NCI-H2227 (cell line): ENCODE results near the gene DNAJC10.
"Not testable (repeated sequence)": the region's sequence is repeated elsewhere in the genome, so short reads cannot be mapped to it uniquely, and the experiment has no call there.

Experiments used
- DNase-seq: peaks from one replicate; lab custom pipeline; 2025; ENCODE audit not compliant: unreplicated experiment; lab: John Stamatoyannopoulos, UW

The DNAJC10 gene

GRCh38 chr2:182724656-182725055 is 8.6 kb downstream of the DNAJC10 start:
- no peak for DNase-seq

DNA sequence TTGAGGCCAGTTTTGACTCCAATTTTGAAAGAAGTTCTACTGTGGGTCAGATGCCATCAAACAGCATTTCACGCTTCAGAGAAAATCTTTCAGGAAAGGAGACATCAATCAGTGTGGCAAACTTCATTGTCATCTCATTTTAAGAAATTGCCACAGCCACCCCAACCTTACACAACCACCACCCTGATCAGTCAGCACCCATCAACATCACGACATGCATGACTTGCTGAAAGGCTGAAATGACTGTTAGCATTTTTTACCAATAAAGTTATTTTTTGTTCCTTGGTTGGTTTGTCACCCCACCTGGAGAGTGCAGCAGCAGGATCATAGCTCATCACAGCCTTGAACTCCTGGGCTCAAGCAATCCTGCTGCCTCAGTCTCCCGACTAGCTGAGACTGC is 10.4 kb downstream of the DNAJC10 start:
- no peak for DNase-seq

DNA sequence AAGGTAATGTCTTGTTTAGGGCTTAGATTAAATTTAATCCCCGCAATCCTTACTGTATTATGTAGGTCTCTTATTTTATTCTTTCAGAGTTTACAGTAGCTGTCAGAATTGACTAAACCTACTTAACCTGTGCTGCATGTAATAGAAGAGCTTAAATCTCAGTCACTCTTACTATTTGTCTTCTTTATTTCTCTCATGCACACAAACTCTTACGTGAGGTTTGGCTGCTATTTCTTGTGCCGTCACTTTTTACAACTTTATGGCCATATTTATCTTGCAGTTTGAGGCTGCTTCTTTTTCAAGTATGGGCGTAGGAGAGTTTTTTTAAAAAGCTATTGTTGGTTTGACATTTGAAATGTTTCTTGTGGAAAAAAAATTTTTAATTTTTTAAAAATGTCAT is 12.0 kb downstream of the DNAJC10 start:
- DNase-seq: no peak

- DNase-seq: no peak
Measured at GRCh38 chr2:182729710-182730339, 13.8 kb downstream of the DNAJC10 start.

DNA sequence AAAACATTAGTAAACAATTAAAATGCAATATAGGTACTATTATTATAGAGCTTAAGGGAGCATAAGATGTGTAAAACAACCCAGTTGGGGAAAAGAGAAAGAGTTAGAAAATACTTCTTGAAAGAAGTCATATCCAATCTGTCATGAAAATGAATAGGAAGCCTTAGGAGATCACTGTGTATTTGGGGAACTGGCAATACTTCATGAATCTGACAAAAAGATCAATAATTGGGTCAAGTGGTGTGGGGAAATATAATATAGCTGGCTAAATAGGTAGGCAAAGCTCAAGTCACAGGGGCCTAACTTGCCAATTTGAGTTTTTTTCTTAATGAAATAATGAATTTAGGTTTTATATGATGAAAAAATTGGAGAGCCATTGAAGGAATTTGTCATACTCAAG is 14.4 kb downstream of the DNAJC10 start:
- no peak for DNase-seq

DNA sequence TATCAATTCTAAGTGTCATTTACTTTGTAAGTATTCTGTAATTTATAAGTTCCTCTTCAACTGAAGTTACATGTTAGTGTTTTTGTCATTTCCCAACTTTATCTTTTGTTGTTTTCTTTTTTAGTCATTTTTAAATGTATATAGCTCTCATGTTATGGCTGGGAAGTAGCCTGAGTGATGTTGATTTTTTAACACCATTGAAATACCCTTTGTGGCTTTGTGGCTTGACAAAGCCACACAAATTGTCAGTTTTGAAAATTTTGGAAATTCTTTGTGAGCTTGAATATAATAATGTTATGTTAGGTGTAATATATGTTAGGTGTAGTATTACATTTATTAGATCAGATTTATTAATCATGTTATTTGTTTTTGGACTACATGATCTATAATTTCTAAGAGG is 16.7 kb downstream of the DNAJC10 start:
- no peak for DNase-seq

- DNase-seq: no peak
Measured at GRCh38 chr2:182733572-182733971, 17.5 kb downstream of the DNAJC10 start.

DNA sequence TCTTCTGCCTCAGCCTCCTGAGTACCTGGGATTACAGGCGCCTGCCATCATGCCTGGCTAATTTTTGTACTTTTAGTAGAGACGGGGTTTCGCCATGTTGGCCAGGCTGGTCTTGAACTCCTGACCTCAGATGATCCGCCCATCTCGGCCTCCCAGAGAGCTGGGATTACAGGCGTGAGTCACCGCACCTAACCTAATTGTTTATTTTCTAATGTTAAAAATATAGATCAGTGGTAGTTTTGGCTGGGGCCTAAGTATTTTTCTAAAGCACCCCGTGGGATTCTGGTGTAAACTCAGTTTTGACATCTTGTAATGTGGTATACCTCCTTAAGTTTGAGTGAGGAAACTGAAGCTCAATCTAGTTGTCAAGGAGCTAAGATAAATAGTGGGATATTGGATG is 20.8 kb downstream of the DNAJC10 start:
- DNase-seq: not testable (repeated sequence)

DNA sequence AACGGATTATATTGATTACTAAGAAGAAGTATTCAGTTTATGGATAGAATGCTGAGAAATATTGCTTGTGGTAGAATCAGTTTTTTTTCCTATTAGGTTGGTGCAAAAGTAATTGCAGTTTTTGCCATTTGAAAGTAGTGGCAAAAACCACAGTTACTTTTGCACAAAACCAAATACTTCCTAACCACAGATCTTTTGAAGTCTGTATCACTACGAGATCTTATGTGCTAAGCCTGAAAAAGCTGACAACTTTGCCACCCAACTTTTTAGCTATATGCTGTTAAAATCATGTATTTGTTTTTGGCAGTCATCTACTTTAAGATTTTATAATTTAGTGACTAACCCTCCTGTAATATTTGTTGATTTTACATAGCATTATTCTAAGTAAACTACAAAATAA is 24.6 kb downstream of the DNAJC10 start:
- no peak for DNase-seq

- DNase-seq: no peak
Measured at GRCh38 chr2:182741620-182742019, 25.6 kb downstream of the DNAJC10 start.

DNA sequence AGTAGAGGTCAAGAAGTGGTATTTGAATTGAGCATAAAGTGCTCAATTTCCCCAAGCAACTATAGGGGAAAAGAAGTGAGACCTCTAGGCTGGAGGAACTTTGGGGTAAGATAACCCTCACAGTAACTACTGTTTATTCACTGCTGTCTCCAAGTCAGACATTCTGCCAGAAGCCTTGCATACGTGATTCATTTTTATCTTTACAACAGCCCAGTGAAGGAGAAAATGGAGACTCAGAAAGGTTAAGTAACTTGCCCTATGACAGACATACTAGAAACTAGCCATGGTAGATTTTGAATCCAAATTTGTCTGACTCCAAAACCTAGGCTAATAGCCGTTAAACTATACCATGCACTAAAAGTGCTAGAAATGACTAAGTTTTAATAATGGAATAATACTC is 28.4 kb downstream of the DNAJC10 start:
- DNase-seq: no peak

DNA sequence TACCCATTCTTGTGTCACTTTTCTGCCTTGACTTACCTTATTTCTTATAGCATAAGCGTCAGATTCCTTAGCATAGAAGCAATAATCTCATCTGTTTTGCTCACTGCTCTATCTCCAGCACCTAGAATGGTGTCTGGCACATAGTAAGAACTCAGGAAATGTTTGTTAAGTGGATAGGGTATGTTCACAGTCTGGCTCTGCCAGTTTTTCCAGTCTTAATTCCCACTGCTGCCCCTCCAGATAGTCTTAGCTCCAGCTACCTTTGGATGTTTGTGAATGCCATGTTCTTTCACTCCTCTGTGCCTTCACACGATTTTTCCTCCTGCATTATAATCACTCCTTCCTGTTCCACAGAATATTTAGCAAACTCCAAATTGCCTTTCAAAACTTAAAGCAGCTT is 29.0 kb downstream of the DNAJC10 start:
- no peak for DNase-seq

DNA sequence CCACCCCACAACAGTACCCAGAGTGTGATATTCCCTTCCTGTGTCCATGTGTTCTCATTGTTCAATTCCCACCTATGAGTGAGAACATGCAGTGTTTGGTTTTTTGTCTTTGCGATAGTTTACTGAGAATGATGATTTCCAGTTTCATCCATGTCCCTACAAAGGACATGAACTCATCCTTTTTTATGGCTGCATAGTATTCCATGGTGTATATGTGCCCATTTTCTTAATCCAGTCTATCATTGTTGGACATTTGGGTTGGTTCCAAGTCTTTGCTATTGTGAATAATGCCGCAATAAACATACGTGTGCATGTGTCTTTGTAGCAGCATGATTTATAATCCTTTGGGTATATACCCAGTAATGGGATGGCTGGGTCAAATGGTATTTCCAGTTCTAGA is 29.8 kb downstream of the DNAJC10 start:
- DNase-seq: not testable (repeated sequence)

DNA sequence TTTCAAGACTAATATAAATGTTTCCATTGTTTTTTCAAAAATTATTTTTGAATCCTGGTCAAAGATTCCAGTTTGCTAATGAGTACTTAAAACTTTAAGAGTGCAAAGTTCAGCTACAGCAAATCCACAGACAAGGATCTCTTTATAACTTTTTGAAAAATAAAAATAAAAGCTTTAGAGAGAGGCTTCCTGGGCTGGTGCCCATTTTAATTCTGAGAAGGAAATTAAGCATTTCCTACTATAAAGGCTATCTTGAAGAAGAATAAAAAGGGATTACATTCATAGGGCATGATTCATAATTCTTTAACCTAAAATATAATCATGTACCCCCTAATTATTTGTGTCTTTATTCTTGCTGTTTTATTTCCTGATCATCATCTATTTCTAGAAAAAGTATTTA is 38.2 kb downstream of the DNAJC10 start:
- no peak for DNase-seq

GRCh38 chr2:182758379-182758778 is 42.3 kb downstream of the DNAJC10 start:
- DNase-seq: no peak

DNA sequence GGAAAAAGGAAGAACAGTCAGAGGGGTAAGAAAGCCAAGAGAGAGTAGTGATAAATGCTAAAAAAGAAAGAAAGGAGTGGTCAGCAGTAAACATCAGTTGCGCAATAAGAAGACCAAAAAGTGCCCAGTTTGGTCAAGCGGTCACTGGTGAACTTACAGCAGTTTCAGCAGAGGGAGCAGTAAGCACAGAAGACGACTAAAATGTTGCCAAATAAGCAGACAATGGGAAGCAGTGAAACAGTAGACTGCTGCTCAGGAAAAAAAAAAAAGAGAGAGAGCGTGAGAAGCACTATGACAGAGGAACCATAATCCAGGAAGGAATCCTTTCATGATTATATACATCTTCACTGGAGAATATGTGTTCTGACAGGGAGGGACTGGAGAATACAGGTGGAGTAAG is 45.8 kb downstream of the DNAJC10 start:
- DNase-seq: no peak

DNA sequence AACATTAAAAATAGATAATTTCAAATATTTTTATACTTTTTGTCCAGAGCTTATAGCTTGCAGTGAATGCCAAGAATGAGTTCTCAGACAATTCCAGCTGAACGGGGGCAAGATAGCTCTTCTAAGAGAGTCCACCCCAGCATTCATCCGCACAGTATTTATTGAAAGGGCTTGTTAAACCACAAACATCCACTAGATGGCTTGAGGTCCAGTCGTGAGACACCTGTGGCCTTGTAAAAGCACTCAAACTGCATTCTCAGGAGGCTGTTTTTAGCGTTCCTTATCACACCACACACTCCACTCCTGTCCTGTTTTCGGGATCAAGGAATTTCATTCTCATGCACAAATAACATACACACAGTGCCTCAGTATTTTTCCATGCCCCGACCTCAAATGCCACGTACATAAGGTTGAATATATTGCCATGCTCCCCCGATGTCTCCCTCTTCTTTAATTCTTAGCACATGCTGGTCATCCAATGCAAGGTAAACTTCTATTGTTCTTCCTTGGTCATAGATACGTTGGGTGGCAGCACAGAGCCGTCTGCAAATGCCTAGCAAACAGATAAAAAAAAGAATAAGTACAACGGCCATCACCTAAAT is 47.4 kb downstream of the DNAJC10 start:
- peak; percentile 78 for DNase-seq

DNA sequence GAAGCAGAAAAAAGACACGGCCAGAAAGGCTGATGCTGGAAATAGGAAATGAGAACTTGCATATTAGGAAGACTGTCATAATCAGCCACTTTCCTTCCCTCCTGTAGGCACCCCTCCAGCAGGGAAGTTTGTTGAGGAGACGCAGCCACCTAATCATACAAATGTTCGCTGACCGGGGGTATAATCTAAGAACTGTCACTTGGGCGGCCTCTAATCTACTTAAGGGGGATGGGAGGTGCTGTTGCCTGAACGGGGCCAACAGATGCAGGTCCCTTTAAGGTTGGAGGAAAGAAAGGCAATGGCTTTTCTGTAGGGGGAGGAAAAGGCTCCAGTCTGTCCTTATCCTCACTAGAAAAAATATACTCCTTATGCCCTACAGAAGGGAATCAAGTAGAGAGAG is 50.6 kb downstream of the DNAJC10 start:
- no peak for DNase-seq

DNA sequence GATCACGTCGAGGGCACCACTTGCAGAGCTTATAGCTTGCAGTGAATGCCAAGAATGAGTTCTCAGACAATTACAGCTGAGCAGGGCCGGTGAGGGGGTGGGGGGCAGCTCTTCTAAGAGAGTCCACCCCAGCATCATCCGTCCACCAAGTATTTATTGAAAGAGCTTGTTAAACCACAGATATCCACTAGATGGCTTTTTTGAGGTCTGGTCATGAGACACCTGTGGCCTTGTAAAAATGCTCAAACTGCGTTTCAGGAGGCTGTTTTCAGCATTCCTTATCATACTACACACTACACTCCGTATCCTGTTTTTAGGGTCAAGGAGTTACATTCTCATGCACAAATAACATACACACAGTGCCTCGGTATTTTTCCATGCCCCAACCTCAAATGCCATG is 51.5 kb downstream of the DNAJC10 start:
- peak; percentile 69 for DNase-seq

DNA sequence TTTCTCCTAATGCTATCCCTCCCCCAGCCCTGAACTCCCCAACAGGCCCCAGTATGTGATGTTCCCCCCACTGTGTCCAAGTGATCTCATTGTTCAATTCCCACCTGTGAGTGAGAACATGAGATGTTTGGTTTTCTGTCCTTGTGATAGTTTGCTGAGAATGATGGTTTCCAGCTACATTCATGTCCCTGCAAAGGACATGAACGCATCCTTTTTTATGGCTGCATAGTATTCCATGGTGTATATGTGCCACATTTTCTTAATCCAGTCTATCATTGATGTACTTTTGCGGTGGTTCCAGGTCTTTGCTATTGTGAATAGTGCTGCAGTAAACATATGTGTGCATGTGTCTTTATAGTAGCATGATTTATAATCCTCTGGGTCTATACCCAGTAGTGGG is 52.9 kb downstream of the DNAJC10 start:
- DNase-seq: not testable (repeated sequence)

- DNase-seq: no peak
Measured at GRCh38 chr2:182779323-182779722, 63.3 kb downstream of the DNAJC10 start.

DNA sequence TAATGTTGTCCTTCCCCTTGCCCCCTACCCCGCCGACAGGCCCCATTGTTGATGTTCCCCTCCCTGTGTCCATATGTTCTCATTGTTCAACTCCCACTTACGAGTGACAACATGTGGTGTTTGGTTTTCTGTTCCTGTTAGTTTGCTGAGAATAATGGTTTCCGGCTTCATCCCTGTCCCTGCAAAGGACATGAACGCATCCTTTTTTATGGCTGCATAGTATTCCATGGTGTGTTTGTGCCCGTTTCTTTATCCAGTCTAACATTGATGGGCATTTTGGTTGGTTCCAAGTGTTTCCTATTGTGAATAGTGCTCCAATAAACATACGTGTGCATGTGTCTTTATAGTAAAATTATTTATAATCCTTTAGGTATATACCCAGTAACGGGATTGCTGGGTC is 65.0 kb downstream of the DNAJC10 start:
- DNase-seq: not testable (repeated sequence)

DNA sequence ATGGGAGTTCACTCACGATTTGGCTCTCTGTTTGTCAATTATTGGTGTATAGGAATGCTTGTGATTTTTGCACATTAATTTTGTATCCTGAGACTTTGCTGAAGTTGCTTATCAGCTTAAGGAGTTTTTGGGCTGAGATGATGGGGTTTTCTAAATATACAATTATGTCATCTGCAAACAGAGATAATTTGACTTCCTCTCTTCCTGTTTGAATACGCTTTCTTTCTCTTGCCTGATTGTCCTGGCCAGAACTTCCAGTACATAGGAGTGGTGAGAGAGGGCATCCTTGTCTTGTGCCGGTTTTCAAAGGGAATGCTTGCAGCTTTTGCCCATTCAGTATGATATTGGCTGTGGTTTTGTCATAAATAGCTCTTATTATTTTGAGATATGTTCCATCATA is 66.6 kb downstream of the DNAJC10 start:
- not testable (repeated sequence) for DNase-seq
